Effector memory CD8-positive, alpha-beta T cell (primary cell): ENCODE results near the gene ZNF581.

Experiments
- ATAC-seq: fragments of 150-1000 bp; cut with Tn5 transposase; replicated peaks from 2 replicates; pipeline ENCODE4 v1.10.0; 2021; ENCODE audit warnings: mild to moderate bottlenecking, moderate library complexity
- DNase-seq, 3 experiments: peaks; one replicate each; pipeline ENCODE4 v3.0.0; 2021
- H3K27ac Mint-ChIP-seq, 2 donors: one replicate each; pipeline ENCODE4 v1.8.0; 2022; ENCODE audit warnings: mild to moderate bottlenecking in 2 of 2, mixed read lengths in 2 of 2, moderate library complexity in 2 of 2
- H3K27me3 Mint-ChIP-seq, 2 donors: one replicate each; pipeline ENCODE4 v1.8.0; 2022; ENCODE audit warnings: mixed read lengths in 2 of 2
- H3K36me3 Mint-ChIP-seq: one replicate; pipeline ENCODE4 v1.8.0; 2022; ENCODE audit warnings: mild to moderate bottlenecking, moderate library complexity, mixed read lengths; ENCODE audit not compliant: insufficient read depth
- H3K4me1 Mint-ChIP-seq, 2 donors: one replicate each; pipeline ENCODE4 v1.8.0; 2022; ENCODE audit warnings: low read depth in 2 of 2, mixed read lengths in 2 of 2
- H3K4me3 Mint-ChIP-seq, 2 donors: one replicate each; pipeline ENCODE4 v1.8.0; 2022; ENCODE audit warnings: mild to moderate bottlenecking in 2 of 2, mixed read lengths in 2 of 2, moderate library complexity in 2 of 2
- H3K9me3 Mint-ChIP-seq, 2 donors: one replicate each; pipeline ENCODE4 v1.8.0; 2022; ENCODE audit warnings: mixed read lengths in 2 of 2

ZNF581 gene

DNA sequence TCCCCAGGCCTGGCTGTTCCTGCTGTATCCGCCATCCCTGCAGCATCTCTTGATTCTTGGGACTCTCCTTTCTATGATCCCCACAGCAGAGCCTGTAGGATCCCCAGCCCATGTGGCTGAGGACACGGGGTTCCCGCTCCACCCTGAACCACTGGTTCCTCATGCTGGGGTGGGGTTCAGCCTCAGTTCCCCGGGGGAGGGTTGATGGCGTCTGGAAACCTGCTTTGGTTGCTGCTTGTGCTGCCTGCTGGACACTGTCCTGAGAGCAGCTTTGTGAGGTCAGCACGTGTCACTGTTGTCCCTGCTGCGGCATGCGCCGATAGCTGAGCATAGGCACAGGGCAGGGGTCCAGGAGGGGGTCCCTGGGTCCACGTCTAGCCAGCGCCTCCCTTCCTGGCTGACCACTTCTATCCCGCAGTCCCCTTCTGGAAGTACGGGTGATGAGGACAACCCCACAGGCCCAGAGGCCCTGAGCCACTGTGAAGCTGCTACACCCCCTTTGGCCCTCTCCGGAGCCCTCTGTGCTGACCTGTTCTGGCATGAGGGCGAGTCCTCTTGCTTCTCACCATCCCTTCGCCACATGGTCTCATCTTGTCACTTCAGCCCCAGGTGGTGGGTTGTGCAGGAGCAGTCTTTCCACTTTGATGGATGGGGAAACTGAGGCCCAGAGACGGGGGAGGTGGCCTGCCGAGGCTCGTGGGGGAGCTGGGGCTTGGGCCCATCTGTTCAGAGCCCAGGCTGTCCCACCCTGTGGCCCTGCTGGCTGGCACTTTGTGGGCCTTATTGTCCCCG, 37.1 kb downstream of the ZNF581 start:
- Mint-ChIP-seq H3K4me3 (no peak overlapping the region), H3K27me3 (no peaks in the 10 kb centered on the region), H3K36me3 (peaks cover 53% of the 10 kb centered on the region), H3K4me1 (peaks cover 36 to 42% of the 10 kb centered on the region in 2 donors), H3K9me3 (no peaks in the 10 kb centered on the region), H3K27ac (peak overlapping the region; percentile 13 to 89)
- no peak for ATAC-seq
- no peak for DNase-seq

- DNase-seq (no peak), ATAC-seq (no peak)
- Mint-ChIP-seq H3K36me3 (peaks cover 58% of the 10 kb centered on the region), H3K27me3 (no peaks in the 10 kb centered on the region), H3K27ac (no peak overlapping the region), H3K9me3 (no peaks in the 10 kb centered on the region), H3K4me1 (peaks cover 34 to 39% of the 10 kb centered on the region in 2 donors), H3K4me3 (no peak overlapping the region)
Measured at GRCh38 chr19:55681131-55682092, 38.0 kb downstream of the ZNF581 start.

DNA sequence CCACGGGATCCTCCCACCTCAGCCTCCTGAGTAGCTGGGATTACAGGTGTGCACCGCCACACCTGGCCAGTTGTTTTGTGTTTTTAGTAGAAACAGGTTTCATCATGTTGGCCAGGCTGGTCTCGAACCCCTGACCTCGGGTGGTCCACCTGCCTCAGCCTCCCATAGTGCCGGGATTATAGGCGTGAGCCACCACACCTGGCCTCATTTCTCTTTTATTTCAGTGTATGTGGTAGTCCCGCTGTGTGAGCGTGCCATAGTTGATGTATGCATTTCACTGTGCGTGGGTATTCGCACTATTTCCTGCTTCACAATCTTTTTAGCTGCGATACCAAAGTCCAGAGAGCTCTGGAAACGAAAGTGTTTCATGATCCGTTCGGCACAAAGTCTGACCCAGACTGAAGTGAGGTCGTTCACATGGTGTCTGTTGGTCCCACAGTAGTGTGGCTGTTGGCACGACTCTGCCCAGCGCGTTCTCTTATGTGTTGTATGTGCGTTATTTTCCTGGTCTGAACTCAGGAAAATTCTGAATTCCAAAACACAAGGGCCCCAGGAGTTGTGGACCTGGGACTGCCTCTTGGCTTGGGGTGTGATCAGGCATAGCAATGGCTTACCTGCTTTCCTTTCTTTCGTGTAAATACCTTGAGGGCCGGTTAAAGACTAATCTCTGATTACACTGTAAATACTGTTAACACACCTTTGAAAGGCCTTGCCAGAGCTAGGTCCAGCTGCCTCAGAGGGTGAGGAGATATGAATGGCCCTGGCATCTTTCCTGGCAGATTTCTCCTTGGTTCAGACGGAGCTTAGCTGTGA, 40.2 kb downstream of the ZNF581 start:
- H3K9me3 Mint-ChIP-seq, result no peaks in the 10 kb centered on the region
- peak overlapping the region in 1 of 2 donors; percentile 51 for H3K27ac Mint-ChIP-seq
- peaks cover 49% of the 10 kb centered on the region for H3K36me3 Mint-ChIP-seq
- DNase-seq (no peak), ATAC-seq (no peak)
- H3K4me1 Mint-ChIP-seq, result peaks cover 20 to 22% of the 10 kb centered on the region in 2 donors
- H3K4me3 Mint-ChIP-seq, result no peak overlapping the region
- no peaks in the 10 kb centered on the region for H3K27me3 Mint-ChIP-seq

DNA sequence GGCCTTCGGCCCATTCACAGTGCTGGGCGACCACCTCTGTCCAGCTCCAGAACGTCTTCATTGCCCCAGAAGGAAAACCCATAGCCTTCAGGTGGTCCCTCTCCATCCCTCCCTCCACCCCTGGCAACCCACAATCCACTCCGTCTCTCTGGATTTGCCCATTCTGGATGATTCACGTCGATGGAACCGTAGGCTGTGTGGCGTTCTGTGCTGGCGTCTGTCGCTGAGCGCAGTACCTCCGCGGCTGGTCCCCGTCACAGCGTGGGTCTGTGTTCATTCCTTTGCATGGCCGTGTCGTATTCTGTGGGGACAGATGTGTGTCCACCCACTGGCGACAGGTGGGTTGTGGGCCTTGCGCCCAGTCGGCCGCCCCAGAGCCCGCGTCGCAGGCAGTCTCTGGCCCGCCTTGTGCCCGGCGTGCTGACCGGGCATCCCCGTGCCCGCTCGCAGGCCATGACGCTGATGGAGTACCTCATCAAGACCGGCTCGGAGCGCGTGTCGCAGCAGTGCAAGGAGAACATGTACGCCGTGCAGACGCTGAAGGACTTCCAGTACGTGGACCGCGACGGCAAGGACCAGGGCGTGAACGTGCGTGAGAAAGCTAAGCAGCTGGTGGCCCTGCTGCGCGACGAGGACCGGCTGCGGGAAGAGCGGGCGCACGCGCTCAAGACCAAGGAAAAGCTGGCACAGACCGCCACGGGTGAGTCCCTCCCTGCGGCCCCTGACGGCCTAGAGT, 41.7 kb downstream of the ZNF581 start:
- H3K4me1 Mint-ChIP-seq, result peaks cover 13 to 16% of the 10 kb centered on the region in 2 donors
- no peak for DNase-seq
- ATAC-seq, result no peak
- H3K27me3 Mint-ChIP-seq, result no peaks in the 10 kb centered on the region
- H3K4me3 Mint-ChIP-seq, result no peak overlapping the region
- peaks cover 46% of the 10 kb centered on the region for H3K36me3 Mint-ChIP-seq
- no peak overlapping the region for H3K27ac Mint-ChIP-seq
- H3K9me3 Mint-ChIP-seq, result no peaks in the 10 kb centered on the region

DNA sequence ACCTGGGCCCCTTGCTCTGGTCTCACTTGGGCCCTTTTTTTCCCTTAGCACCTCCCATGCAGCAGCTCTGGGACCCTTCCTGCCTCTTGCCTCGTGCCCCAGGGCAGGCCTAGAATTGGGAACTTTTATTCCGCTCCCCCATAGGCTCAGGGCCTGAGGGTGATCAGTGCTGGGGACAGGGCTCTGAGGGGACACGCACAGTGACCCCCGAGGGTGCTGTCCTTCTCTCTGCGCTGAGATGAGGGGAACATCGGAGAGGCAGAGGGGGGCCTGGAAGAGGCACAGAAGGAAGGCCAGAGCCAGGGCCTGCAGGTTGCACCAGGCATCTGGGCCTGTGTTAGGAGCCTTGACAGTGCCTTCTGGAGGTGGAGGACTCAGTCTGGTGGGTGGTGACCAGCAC, 42.3 kb downstream of the ZNF581 start:
- DNase-seq (no peak), ATAC-seq (no peak)
- Mint-ChIP-seq H3K36me3 (peaks cover 46% of the 10 kb centered on the region), H3K27ac (peak overlapping the region in 1 of 2 donors; percentile 67), H3K4me1 (peaks cover 8 to 16% of the 10 kb centered on the region in 2 donors), H3K27me3 (no peaks in the 10 kb centered on the region), H3K9me3 (no peaks in the 10 kb centered on the region), H3K4me3 (no peak overlapping the region)

- Mint-ChIP-seq H3K4me3 (no peak overlapping the region), H3K27ac (peak overlapping the region; percentile 54 to 75), H3K4me1 (peaks cover 8 to 16% of the 10 kb centered on the region in 2 donors), H3K27me3 (no peaks in the 10 kb centered on the region), H3K36me3 (peaks cover 42% of the 10 kb centered on the region), H3K9me3 (no peaks in the 10 kb centered on the region)
- DNase-seq, result no peak
- no peak for ATAC-seq
Measured at GRCh38 chr19:55686311-55687050, 43.0 kb downstream of the ZNF581 start.

DNA sequence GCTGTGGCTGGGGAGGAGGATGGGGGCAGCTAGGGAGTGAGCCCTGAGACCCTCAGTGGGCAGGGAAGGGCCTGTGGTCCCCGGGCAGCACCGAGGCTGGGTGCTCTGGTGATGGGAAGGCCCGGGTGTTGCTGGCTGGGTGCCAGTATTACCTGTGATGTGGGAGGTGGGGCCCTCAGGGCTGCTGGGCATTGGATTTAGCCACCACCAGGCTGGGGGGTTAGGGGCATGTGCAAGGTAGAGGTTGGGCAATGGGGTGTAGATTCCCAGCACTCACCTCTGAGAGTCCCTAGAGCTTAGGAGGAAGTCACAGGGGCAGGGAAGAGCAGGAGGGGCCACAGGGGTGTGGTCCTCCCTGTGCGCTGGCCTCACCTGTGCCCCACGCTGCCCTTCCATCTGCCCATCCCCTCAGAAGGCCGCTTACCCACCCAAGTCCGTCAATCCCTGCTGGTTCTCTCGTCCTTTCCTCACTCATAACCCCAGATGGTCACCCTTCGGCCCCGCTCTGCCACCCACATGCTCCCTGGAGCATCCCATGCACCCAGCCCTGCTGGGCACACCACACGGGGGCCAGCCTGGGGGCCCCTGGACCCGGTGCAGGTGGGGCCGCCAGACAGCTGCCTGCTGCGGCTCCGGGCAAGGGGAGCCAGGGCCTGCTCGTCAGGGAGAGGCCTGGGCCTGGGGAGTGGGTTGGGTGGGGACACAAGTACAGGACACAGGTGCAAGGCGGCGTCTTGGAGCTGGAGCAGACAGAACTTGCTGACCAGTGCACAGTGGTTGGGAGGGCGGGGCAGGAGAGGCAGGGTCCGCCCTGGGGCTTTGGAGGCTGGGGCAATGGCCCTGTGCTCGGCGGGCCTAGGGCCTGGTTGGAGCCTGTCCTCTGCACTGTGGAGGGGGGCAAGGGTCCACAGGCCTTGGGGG, 44.1 kb downstream of the ZNF581 start:
- Mint-ChIP-seq H3K9me3 (no peaks in the 10 kb centered on the region), H3K27ac (peak overlapping the region in 1 of 2 donors; percentile 75), H3K36me3 (peaks cover 32% of the 10 kb centered on the region)

GRCh38 chr19:55688422-55689218, 45.2 kb downstream of the ZNF581 start:
- ATAC-seq, result no peak
- Mint-ChIP-seq H3K9me3 (no peaks in the 10 kb centered on the region), H3K27me3 (no peaks in the 10 kb centered on the region), H3K4me3 (no peak overlapping the region), H3K27ac (peak overlapping the region in 1 of 2 donors; percentile 51), H3K4me1 (peaks cover 8 to 16% of the 10 kb centered on the region in 2 donors), H3K36me3 (peaks cover 27% of the 10 kb centered on the region)
- no peak for DNase-seq

More for the DNA sequence above, 44.1 kb downstream of the ZNF581 start:
- DNase-seq (no peak), ATAC-seq (no peak)
- H3K4me3 Mint-ChIP-seq, result no peak overlapping the region
- peaks cover 8 to 16% of the 10 kb centered on the region in 2 donors for H3K4me1 Mint-ChIP-seq
- no peaks in the 10 kb centered on the region for H3K27me3 Mint-ChIP-seq

GRCh38 chr19:55689411-55690108, 46.1 kb downstream of the ZNF581 start:
- peak overlapping the region in 1 of 2 donors; percentile 49 for H3K27ac Mint-ChIP-seq
- H3K9me3 Mint-ChIP-seq, result no peaks in the 10 kb centered on the region
- H3K4me3 Mint-ChIP-seq, result no peak overlapping the region
- H3K36me3 Mint-ChIP-seq, result peaks cover 34% of the 10 kb centered on the region
- H3K4me1 Mint-ChIP-seq, result peaks cover 5 to 14% of the 10 kb centered on the region in 2 donors
- DNase-seq (no peak), ATAC-seq (no peak)
- H3K27me3 Mint-ChIP-seq, result no peaks in the 10 kb centered on the region

DNA sequence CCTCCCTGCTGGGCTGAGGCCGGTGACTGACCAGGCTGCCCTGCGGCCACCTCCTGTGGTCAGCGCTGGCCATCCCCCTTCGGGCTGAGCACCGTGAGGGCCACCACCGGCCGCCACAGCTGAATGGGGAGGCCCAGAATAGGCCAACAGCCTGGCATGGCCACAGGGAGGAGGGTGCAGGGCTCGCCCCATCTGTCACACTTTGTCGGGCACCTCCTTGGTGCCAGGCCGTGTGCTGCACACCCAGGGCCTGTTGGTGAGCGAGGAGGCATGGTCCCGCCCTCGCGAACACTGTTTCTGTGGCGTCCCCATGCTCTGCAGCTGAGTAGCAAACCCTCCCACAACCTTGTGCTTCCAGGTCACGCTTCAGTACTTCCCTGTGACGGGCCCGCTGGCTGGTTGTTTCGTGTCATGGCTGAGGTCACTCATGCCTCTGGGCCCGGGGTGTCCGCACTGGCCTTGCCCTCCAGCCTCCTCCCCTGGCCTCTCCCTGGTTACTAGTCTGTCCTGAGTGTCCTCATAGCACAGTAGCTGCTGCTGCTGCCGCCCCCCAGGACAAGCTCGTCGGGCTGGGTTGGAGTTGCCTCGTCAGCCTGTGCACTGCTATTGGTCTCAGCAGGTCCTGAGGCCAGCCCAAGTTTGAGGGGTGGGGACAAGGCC, 46.8 kb downstream of the ZNF581 start:
- Mint-ChIP-seq H3K27me3 (no peaks in the 10 kb centered on the region), H3K27ac (peak overlapping the region in 1 of 2 donors; percentile 26), H3K4me3 (no peak overlapping the region), H3K4me1 (peaks cover 3 to 9% of the 10 kb centered on the region in 2 donors), H3K36me3 (peaks cover 32% of the 10 kb centered on the region), H3K9me3 (no peaks in the 10 kb centered on the region)
- ATAC-seq (no peak), DNase-seq (no peak)
